GM12891 (cell line): Measurements from ENCODE around the gene TMEM151A.

Experiments
- DNase-seq: peaks from one replicate; pipeline ENCODE4 v3.0.0; 2011; ENCODE audit warnings: low spot score; ENCODE audit not compliant: insufficient read length
- FAIRE-seq: peaks from 2 replicates; lab custom pipeline; 2011; peaks lifted over from hg19 to GRCh38; lab: Jason Lieb, UNC
- PAX5 ChIP-seq: IDR thresholded peaks from 2 replicates; pipeline ENCODE4 v1.6.1; 2011; ENCODE audit warnings: low read length, moderate library complexity, mild to moderate bottlenecking; ENCODE audit not compliant: insufficient read depth, severe bottlenecking
- POLR2A ChIP-seq: IDR thresholded peaks from 2 replicates; pipeline ENCODE4 v1.6.1; 2011; ENCODE audit warnings: low read depth, low read length, control low read depth
- POLR2AphosphoS5 ChIP-seq: IDR thresholded peaks from 2 replicates; pipeline ENCODE4 v1.6.1; 2011; ENCODE audit warnings: low read depth, low read length, control low read depth
- POU2F2 ChIP-seq: IDR thresholded peaks from 2 replicates; pipeline ENCODE4 v1.6.1; 2011; ENCODE audit warnings: low read depth, mild to moderate bottlenecking, control low read depth, low read length, moderate library complexity
- SPI1 ChIP-seq: IDR thresholded peaks from 2 replicates; pipeline ENCODE4 v1.6.1; 2011; ENCODE audit warnings: low read depth, low read length, control low read depth
- TAF1 ChIP-seq: IDR thresholded peaks from 2 replicates; pipeline ENCODE4 v1.6.1; 2011; ENCODE audit warnings: low read depth, low read length, control low read depth

Gene TMEM151A

GRCh38 chr11:66332371-66333219 lies 40.9 kb downstream of the TMEM151A start:
- DNase-seq (no peak), FAIRE-seq (no peak)
- TF ChIP-seq SPI1 = no peak
- TF ChIP-seq PAX5 = no peak
- no peak for TF ChIP-seq POLR2A
- TF ChIP-seq TAF1 = no peak
- TF ChIP-seq POLR2AphosphoS5 = no peak
- TF ChIP-seq POU2F2 = no peak

GRCh38 chr11:66333220-66333877 lies 41.7 kb downstream of the TMEM151A start:
- TF ChIP-seq POLR2AphosphoS5 (no peak), POLR2A (no peak), POU2F2 (no peak), PAX5 (no peak), TAF1 (no peak), SPI1 (no peak)
- FAIRE-seq (no peak), DNase-seq (no peak)

DNA sequence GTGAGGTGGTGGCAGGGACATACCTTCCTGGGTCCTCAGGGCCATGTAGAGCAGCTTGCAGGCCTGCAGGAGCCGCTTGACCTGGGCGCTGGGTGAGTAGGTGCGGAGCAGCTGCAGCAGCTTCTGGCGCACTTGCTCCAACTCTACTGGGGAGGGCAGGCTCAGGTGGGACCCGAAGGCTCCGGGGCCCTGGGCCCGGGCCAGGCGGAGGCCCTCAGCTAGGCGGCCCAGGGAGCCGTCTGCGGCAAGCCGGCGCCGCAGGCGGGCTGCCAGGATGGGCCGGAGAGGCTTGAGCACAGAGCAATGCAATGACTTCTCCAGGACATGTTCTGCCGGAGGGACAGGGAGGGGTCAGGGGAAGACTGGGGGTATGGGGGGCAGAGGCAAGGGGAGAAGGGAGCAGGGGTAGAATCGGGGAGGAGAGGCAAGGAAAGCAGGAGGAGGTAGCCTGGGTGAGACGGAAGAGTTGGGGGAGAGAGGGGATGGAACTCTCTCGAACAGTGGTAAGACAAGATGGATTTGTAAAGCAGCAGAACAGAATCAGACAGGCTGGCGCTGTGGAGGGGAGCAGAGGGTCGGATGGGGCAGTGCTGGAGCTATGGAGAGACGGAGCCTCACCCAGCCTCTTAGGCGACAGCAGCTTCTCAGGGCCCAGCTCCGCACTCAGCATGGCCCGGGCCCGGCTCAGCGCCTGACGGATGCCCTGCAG lies 42.4 kb downstream of the TMEM151A start:
- DNase-seq = no peak
- FAIRE-seq = no peak
- TF ChIP-seq SPI1 (no peak), TAF1 (no peak), POU2F2 (no peak), POLR2A (no peak), POLR2AphosphoS5 (no peak), PAX5 (no peak)

- TF ChIP-seq POLR2AphosphoS5 (no peak), POU2F2 (no peak), PAX5 (no peak), TAF1 (no peak), POLR2A (no peak), SPI1 (no peak)
- DNase-seq (no peak), FAIRE-seq (no peak)
These were observed 43.1 kb downstream of the TMEM151A start for GRCh38 chr11:66334605-66335442.

DNA sequence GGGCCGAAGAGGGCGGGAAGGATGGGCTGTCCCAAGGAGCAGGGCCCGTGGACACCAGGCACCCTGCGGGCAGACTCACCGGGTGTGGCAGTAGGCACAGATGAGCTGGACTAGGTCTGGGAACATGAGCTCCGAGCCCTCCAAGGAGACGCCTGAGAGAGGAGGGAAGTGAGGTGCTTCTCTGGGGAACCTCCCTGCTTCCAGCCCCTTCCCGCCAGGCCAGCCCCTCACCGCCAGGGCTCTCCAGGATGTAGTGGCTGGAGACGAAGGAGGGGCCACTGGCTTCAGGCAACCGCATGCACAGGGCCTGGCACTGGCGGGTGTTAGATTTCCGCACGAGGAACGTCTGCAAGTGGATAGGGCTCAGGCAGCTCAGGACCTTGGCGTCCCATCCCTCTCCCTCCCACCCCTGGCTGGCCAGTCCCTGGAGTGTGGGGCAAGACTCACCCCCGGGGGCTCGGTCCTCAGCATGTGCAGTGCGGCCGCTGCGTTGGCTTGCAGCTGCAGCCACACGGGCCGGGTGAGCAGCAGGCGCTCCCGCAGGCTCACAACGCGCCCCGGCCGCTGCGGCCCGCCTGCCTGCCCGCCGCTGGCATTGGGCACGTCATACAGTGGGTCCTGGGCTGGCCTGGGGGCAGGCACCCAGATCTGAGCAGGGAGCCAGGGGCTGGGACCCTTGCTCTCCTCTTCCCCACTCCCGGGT lies 44.0 kb downstream of the TMEM151A start:
- FAIRE-seq (peak; percentile 77), DNase-seq (no peak)
- no peak for TF ChIP-seq TAF1
- TF ChIP-seq POU2F2 = no peak
- no peak for TF ChIP-seq SPI1
- TF ChIP-seq POLR2A = no peak
- no peak for TF ChIP-seq POLR2AphosphoS5
- no peak for TF ChIP-seq PAX5

- DNase-seq (peak; percentile 90), FAIRE-seq (peak; percentile 98)
- TF ChIP-seq TAF1 = no peak
- TF ChIP-seq POU2F2 = peak; percentile 66
These were observed 44.8 kb downstream of the TMEM151A start, which contains the start of gene RIN1 for GRCh38 chr11:66336234-66337102. Gene RIN1, minus strand, starts transcription at chr11:66336434. Its CDS starts 32 bp downstream, at chr11:66336402.

GRCh38 chr11:66337103-66337899 lies 45.6 kb downstream of the TMEM151A start:
- FAIRE-seq (no peak), DNase-seq (no peak)
- no peak for TF ChIP-seq TAF1
- TF ChIP-seq POLR2A = no peak
- TF ChIP-seq PAX5 = no peak
- TF ChIP-seq POU2F2 = no peak
- no peak for TF ChIP-seq SPI1
